ENCODE measurements around the gene TP53TG5. TPM values are rescaled to one million over a fixed set of nuclear protein-coding genes. Genes with fewer than 3 reads are reported as not detected.
A peak's percentile ranks its signal among the peaks of the same experiment; 100 is the strongest.

TP53TG5 gene
- total and polyA plus RNA-seq, 2 donors from 2014 or later: not detected

GRCh38 chr20:45338121-45339030, 39.7 kb downstream of the TP53TG5 start:
- Histone ChIP-seq H3K4me1 (ENCODE audit: control insufficient read depth in 2 of 3, insufficient read depth in 2 of 3, low read depth in 1 of 3, low read length in 3 of 3) (peaks cover 6 to 74% (median 56%) of the 10 kb centered on the region in 3 donors), H3K9me3 (ENCODE audit: control insufficient read depth in 2 of 3, insufficient read depth in 1 of 3, low read length in 3 of 3) (no peaks in the 10 kb centered on the region), H3K36me3 (ENCODE audit: control insufficient read depth in 2 of 3, insufficient read depth in 3 of 3, low read length in 3 of 3) (peaks cover 2 to 29% (median 5%) of the 10 kb centered on the region in 3 donors), H3K27ac (ENCODE audit: low read depth in 2 of 2, low read length in 2 of 2) (peak overlapping the region; percentile 96 to 99), H3K9ac (ENCODE audit: low read length in 3 of 3) (peak overlapping the region in 2 of 3 donors; percentile 53 to 100), H3K4me3 (ENCODE audit: low read length in 3 of 3) (peak overlapping the region in 2 of 3 donors; percentile 11 to 85), H3K27me3 (ENCODE audit: control insufficient read depth, insufficient read depth, low read length) (no peaks in the 10 kb centered on the region)
- FAIRE-seq (no peak), DNase-seq (peak in 1 of 5 donors; percentile 41)
- intact Hi-C loops (cut with DNase I): no loop called here
- no peak for TF ChIP-seq CTCF (IDR thresholded peaks at IDR 0.05; ENCODE audit: borderline replicate concordance, extremely low read depth, insufficient read depth)

- H3K9ac ChIP-seq (ENCODE audit: low read length in 3 of 3): peak overlapping the region in 2 of 3 donors; percentile 18 to 100
- H3K27me3 ChIP-seq (ENCODE audit: control insufficient read depth, insufficient read depth, low read length): no peaks in the 10 kb centered on the region
- no peaks in the 10 kb centered on the region for H3K9me3 ChIP-seq (ENCODE audit: control insufficient read depth in 2 of 3, insufficient read depth in 1 of 3, low read length in 3 of 3)
- H3K4me1 ChIP-seq (ENCODE audit: control insufficient read depth in 2 of 3, insufficient read depth in 2 of 3, low read depth in 1 of 3, low read length in 3 of 3): peaks cover 6 to 70% (median 52%) of the 10 kb centered on the region in 3 donors
- H3K4me3 ChIP-seq (ENCODE audit: low read length in 3 of 3): peak overlapping the region in 2 of 3 donors; percentile 7 to 85
- no peak for FAIRE-seq
- intact Hi-C loops (cut with DNase I): no loop called here
- H3K36me3 ChIP-seq (ENCODE audit: control insufficient read depth in 2 of 3, insufficient read depth in 3 of 3, low read length in 3 of 3): peaks cover 2 to 37% (median 8%) of the 10 kb centered on the region in 3 donors
- no peak for TF ChIP-seq CTCF (IDR thresholded peaks at IDR 0.05; ENCODE audit: borderline replicate concordance, extremely low read depth, insufficient read depth)
- H3K27ac ChIP-seq (ENCODE audit: low read depth in 2 of 2, low read length in 2 of 2): peak overlapping the region; percentile 96 to 99
- peak; percentile 82 to 95 (median 83) for DNase-seq
Measured at GRCh38 chr20:45337367-45338120, 40.6 kb downstream of the TP53TG5 start.

GRCh38 chr20:45336530-45337366, 41.4 kb downstream of the TP53TG5 start:
- no peak for TF ChIP-seq CTCF (IDR thresholded peaks at IDR 0.05; ENCODE audit: borderline replicate concordance, extremely low read depth, insufficient read depth)
- peaks cover 2 to 40% (median 8%) of the 10 kb centered on the region in 3 donors for H3K36me3 ChIP-seq (ENCODE audit: control insufficient read depth in 2 of 3, insufficient read depth in 3 of 3, low read length in 3 of 3)
- H3K4me3 ChIP-seq (ENCODE audit: low read length in 3 of 3): peak overlapping the region in 2 of 3 donors; percentile 8 to 85
- H3K27me3 ChIP-seq (ENCODE audit: control insufficient read depth, insufficient read depth, low read length): no peaks in the 10 kb centered on the region
- peaks cover 6 to 63% (median 50%) of the 10 kb centered on the region in 3 donors for H3K4me1 ChIP-seq (ENCODE audit: control insufficient read depth in 2 of 3, insufficient read depth in 2 of 3, low read depth in 1 of 3, low read length in 3 of 3)
- peak overlapping the region; percentile 96 to 99 for H3K27ac ChIP-seq (ENCODE audit: low read depth in 2 of 2, low read length in 2 of 2)
- H3K9ac ChIP-seq (ENCODE audit: low read length in 3 of 3): peak overlapping the region in 2 of 3 donors; percentile 3 to 100
- no peaks in the 10 kb centered on the region for H3K9me3 ChIP-seq (ENCODE audit: control insufficient read depth in 2 of 3, insufficient read depth in 1 of 3, low read length in 3 of 3)
- peak in 2 of 5 donors; percentile 29 to 84 for DNase-seq
- intact Hi-C loops (cut with DNase I): no loop called here
- no peak for FAIRE-seq
